DOHH2 (cell line): ENCODE measurements around the gene CUEDC1.

ENCODE experiments used
- H3F3A ChIP-seq: fragments of 200-600 bp; sonication (generic), shearing (Covaris generic); 2 replicates; pipeline ENCODE4 v1.6.0; 2016; ENCODE audit warnings: antibody characterized with exemption, mild to moderate bottlenecking; ENCODE audit not compliant: control insufficient read depth, insufficient read depth
- H3K27ac ChIP-seq: fragments of 200-600 bp; sonication (generic); 2 replicates; pipeline ENCODE4 v1.5.1; 2014; ENCODE audit warnings: low read depth, mild to moderate bottlenecking, low read length, moderate library complexity
- H3K27me3 ChIP-seq: fragments of 200-600 bp; sonication (generic); 2 replicates; pipeline ENCODE4 v1.6.1; 2014; ENCODE audit warnings: mild to moderate bottlenecking, low read length, mixed read lengths; ENCODE audit not compliant: control insufficient read depth
- H3K36me3 ChIP-seq: fragments of 200-600 bp; sonication (generic); 2 replicates; pipeline ENCODE4 v1.6.1; 2014; ENCODE audit warnings: mild to moderate bottlenecking, low read length, moderate library complexity, mixed read lengths; ENCODE audit not compliant: control insufficient read depth
- H3K4me1 ChIP-seq: fragments of 200-600 bp; sonication (generic); 2 replicates; pipeline ENCODE4 v1.6.1; 2014; ENCODE audit warnings: mild to moderate bottlenecking, low read length, mixed read lengths; ENCODE audit not compliant: control insufficient read depth
- H3K4me2 ChIP-seq: fragments of 200-600 bp; sonication (generic); 2 replicates; pipeline ENCODE4 v1.6.0; 2014; ENCODE audit warnings: mild to moderate bottlenecking, low read length, moderate library complexity
- H3K4me3 ChIP-seq: fragments of 200-600 bp; sonication (generic); 2 replicates; pipeline ENCODE4 v1.5.1; 2014; ENCODE audit warnings: mild to moderate bottlenecking, low read length, mixed read lengths
- H3K79me2 ChIP-seq: fragments of 200-600 bp; sonication (generic); 2 replicates; pipeline ENCODE4 v1.6.1; 2014; ENCODE audit warnings: mild to moderate bottlenecking, low read length, mixed read lengths; ENCODE audit not compliant: control insufficient read depth
- H3K9me2 ChIP-seq: fragments of 200-600 bp; sonication (generic); replicated peaks from 2 replicates; pipeline ENCODE4 v1.6.1; 2014; ENCODE audit warnings: mild to moderate bottlenecking, low read length, mixed read lengths; ENCODE audit not compliant: control insufficient read depth
- H3K9me3 ChIP-seq: fragments of 200-600 bp; sonication (generic); 2 replicates; pipeline ENCODE4 v1.6.1; 2014; ENCODE audit warnings: antibody characterized with exemption, low read length, mixed read lengths; ENCODE audit not compliant: control insufficient read depth, insufficient read depth
- H4K20me1 ChIP-seq: fragments of 200-600 bp; sonication (generic); 2 replicates; pipeline ENCODE4 v1.6.0; 2014; ENCODE audit warnings: low read depth, mild to moderate bottlenecking, antibody characterized with exemption, low read length, moderate library complexity; ENCODE audit not compliant: control insufficient read depth, insufficient read depth
- CTCF ChIP-seq: fragments of 200-600 bp; sonication (generic); IDR thresholded peaks from one replicate; pipeline ENCODE4 v1.5.1; 2014; ENCODE audit warnings: antibody characterized with exemption, mild to moderate bottlenecking, low read depth, low read length; ENCODE audit not compliant: poor library complexity, severe bottlenecking
- EZH2phosphoT487 ChIP-seq: fragments of 200-600 bp; sonication (generic); IDR thresholded peaks from 2 replicates; pipeline ENCODE4 v1.6.1; 2017; ENCODE audit warnings: borderline replicate concordance, mild to moderate bottlenecking, antibody characterized with exemption, low read length, moderate library complexity, mixed read lengths

The CUEDC1 gene

GRCh38 chr17:57833179-57833939 lies 121.9 kb downstream of the CUEDC1 start:
- no peaks in the 10 kb centered on the region for H3K79me2 ChIP-seq
- H3K4me3 ChIP-seq = no peak overlapping the region
- peaks cover 8% of the 10 kb centered on the region for H3F3A ChIP-seq
- H3K27ac ChIP-seq = no peak overlapping the region
- H3K4me2 ChIP-seq = peak overlapping the region; percentile 45
- H3K27me3 ChIP-seq = no peaks in the 10 kb centered on the region
- H3K4me1 ChIP-seq = peaks cover 11% of the 10 kb centered on the region
- H4K20me1 ChIP-seq = no peaks in the 10 kb centered on the region
- H3K9me2 ChIP-seq = no peaks in the 10 kb centered on the region
- TF ChIP-seq EZH2phosphoT487 (no peak), CTCF (peak; percentile 98)
- peaks cover 4% of the 10 kb centered on the region for H3K36me3 ChIP-seq
- no peaks in the 10 kb centered on the region for H3K9me3 ChIP-seq

GRCh38 chr17:57832314-57833178 lies 122.7 kb downstream of the CUEDC1 start:
- Histone ChIP-seq H3K27me3 (no peaks in the 10 kb centered on the region), H3K36me3 (peaks cover under 1% of the 10 kb centered on the region), H4K20me1 (no peaks in the 10 kb centered on the region), H3K4me3 (no peak overlapping the region), H3K27ac (no peak overlapping the region), H3K9me2 (no peaks in the 10 kb centered on the region), H3K79me2 (no peaks in the 10 kb centered on the region), H3K4me2 (peak overlapping the region; percentile 45), H3F3A (peaks cover 8% of the 10 kb centered on the region), H3K9me3 (no peaks in the 10 kb centered on the region), H3K4me1 (peaks cover 11% of the 10 kb centered on the region)
- TF ChIP-seq EZH2phosphoT487 (no peak), CTCF (no peak)

GRCh38 chr17:57830880-57831279 lies 124.3 kb downstream of the CUEDC1 start:
- Histone ChIP-seq H3K27ac (no peak overlapping the region), H3K9me2 (no peaks in the 10 kb centered on the region), H3K9me3 (no peaks in the 10 kb centered on the region), H4K20me1 (no peaks in the 10 kb centered on the region), H3K4me1 (peaks cover 11% of the 10 kb centered on the region), H3K36me3 (no peaks in the 10 kb centered on the region), H3K4me2 (no peak overlapping the region), H3F3A (peaks cover 8% of the 10 kb centered on the region), H3K27me3 (0 out of 2 replicates have a peak, but pooled peaks cover 2% of the 10 kb centered on the region), H3K4me3 (no peak overlapping the region), H3K79me2 (no peaks in the 10 kb centered on the region)
- TF ChIP-seq EZH2phosphoT487 (no peak), CTCF (no peak)
